HPDE6-E6E7 (cell line): Measurements from ENCODE around the gene HOXB5.

Experiments used
- DNase-seq: peaks from one replicate; pipeline ENCODE4 v3.0.0; 2011; ENCODE audit warnings: missing footprints; ENCODE audit errors: extremely low spot score

The HOXB5 gene

GRCh38 chr17:48629411-48629759, 35.8 kb upstream of the HOXB5 start:
- DNase-seq: no peak

GRCh38 chr17:48628649-48629410, 35.3 kb upstream of the HOXB5 start:
- DNase-seq: no peak

- DNase-seq: no peak
Measured at GRCh38 chr17:48627623-48628521, 34.3 kb upstream of the HOXB5 start.

- no peak for DNase-seq
Measured at GRCh38 chr17:48627118-48627597, 33.6 kb upstream of the HOXB5 start.

GRCh38 chr17:48626245-48627117, 32.9 kb upstream of the HOXB5 start, which contains the start of gene HOXB9:
TSS of gene HOXB9 (minus strand) at chr17:48626358. CDS start at chr17:48626269, 89 bp downstream.
- no peak for DNase-seq

- peak; percentile 48 for DNase-seq
Measured at GRCh38 chr17:48625495-48626244, 32.1 kb upstream of the HOXB5 start.

GRCh38 chr17:48624544-48625494, 31.2 kb upstream of the HOXB5 start:
- no peak for DNase-seq

- DNase-seq: no peak
Measured at GRCh38 chr17:48624118-48624517, 30.5 kb upstream of the HOXB5 start.

GRCh38 chr17:48623583-48623982, 30.0 kb upstream of the HOXB5 start:
- DNase-seq: no peak

GRCh38 chr17:48622857-48623256, 29.3 kb upstream of the HOXB5 start:
- DNase-seq: no peak

- no peak for DNase-seq
Measured at GRCh38 chr17:48621410-48622392, 28.1 kb upstream of the HOXB5 start.

- DNase-seq: no peak
Measured at GRCh38 chr17:48620461-48621139, 27.0 kb upstream of the HOXB5 start.

- DNase-seq: no peak
Measured at GRCh38 chr17:48619826-48620449, 26.4 kb upstream of the HOXB5 start.

GRCh38 chr17:48618256-48618896, 24.8 kb upstream of the HOXB5 start:
- DNase-seq: peak; percentile 92

GRCh38 chr17:48617471-48618255, 24.1 kb upstream of the HOXB5 start:
- no peak for DNase-seq
